Subcutaneous adipose tissue (tissue), 4 donors: ENCODE results near the gene ZRANB3. TPM values are rescaled to one million over a fixed set of nuclear protein-coding genes. Genes with fewer than 3 reads are reported as not detected.

Experiments
- total RNA-seq, 4 donors: library from RNA; depleted of rRNA; stranded (reverse); fragments of >200 nt; gene quantifications; one replicate each; pipeline ENCODE4 v1.1.0, GENCODE V29; 2016
- TF ChIP-seq, protein P1 (sequence below): fragments of 450-650 bp; IDR thresholded peaks from one replicate; pipeline ENCODE4 v1.5.1; 2016; ENCODE audit warnings: low read depth, mild to moderate bottlenecking, control low read depth, antibody characterized with exemption, moderate library complexity

The ZRANB3 gene
- total RNA-seq, 4 donors from 2014 or later: 2.2 to 7.0 (median 2.6) TPM

GRCh38 chr2:135454608-135455007 lies 76.4 kb downstream of the ZRANB3 start:
- TF ChIP-seq, protein P1, sequence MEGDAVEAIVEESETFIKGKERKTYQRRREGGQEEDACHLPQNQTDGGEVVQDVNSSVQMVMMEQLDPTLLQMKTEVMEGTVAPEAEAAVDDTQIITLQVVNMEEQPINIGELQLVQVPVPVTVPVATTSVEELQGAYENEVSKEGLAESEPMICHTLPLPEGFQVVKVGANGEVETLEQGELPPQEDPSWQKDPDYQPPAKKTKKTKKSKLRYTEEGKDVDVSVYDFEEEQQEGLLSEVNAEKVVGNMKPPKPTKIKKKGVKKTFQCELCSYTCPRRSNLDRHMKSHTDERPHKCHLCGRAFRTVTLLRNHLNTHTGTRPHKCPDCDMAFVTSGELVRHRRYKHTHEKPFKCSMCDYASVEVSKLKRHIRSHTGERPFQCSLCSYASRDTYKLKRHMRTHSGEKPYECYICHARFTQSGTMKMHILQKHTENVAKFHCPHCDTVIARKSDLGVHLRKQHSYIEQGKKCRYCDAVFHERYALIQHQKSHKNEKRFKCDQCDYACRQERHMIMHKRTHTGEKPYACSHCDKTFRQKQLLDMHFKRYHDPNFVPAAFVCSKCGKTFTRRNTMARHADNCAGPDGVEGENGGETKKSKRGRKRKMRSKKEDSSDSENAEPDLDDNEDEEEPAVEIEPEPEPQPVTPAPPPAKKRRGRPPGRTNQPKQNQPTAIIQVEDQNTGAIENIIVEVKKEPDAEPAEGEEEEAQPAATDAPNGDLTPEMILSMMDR: no peak

- TF ChIP-seq, protein P1: no peak
Observed at GRCh38 chr2:135451966-135452365, 79.1 kb downstream of the ZRANB3 start.

- TF ChIP-seq, protein P1: no peak
Observed at GRCh38 chr2:135424849-135425248, 106.2 kb downstream of the ZRANB3 start.

GRCh38 chr2:135422898-135423297 lies 108.1 kb downstream of the ZRANB3 start:
- TF ChIP-seq, protein P1: no peak

DNA sequence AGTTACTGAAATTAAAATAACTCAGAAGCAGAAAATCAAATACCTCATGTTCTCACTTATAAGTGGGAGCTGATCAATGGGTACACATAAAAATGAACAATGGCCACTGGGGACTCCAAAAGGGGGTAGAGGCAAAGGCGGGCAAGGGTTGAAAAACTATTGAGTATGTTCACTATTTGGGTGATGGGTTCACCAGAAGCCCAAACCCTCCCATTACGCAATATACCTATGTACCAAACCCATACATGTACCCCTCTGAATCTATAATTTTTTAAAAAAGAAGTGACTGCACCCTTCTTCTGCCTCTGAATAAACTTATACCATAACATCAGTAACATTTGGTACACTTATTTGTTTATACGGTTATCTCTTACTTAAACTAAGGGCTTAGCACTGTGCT lies 119.4 kb downstream of the ZRANB3 start:
- TF ChIP-seq, protein P1: no peak

DNA sequence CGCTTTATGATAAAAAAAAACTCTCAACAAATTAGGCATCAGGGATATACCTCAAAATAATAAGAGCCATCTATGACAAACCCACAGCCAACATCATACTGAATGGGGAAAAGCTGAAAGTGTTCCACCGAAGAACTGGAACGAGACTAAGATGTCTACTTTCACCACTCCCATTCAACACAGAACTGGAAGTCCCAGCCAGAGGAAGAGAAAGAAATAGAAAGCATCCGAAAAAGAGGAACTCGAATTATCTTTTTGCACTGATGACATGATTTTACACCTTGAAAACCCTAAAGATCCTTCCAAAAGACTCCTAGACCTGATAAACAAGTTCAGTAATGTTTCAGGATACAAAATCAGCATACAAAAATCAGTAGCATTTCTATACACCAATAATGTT lies 121.6 kb downstream of the ZRANB3 start:
- TF ChIP-seq, protein P1: no peak

DNA sequence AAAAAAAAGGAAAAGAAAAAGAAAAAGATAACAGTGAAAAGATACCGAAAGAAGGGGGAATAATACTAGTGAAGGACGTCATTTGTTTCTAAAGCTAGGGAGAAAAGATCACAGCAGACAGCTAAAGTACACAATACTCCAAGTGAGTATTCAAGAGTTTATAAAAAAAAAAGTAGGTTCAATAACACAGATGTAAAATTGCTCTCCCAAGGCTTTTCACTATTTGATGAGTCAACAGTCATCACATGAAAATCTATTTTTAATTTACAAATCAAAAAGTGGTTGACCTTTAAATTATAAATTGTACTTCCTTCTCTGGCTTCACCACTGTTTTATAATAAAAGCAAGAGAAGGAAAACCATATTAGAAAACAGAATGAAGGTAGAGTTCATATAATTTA lies 144.0 kb downstream of the ZRANB3 start:
- TF ChIP-seq, protein P1: no peak

DNA sequence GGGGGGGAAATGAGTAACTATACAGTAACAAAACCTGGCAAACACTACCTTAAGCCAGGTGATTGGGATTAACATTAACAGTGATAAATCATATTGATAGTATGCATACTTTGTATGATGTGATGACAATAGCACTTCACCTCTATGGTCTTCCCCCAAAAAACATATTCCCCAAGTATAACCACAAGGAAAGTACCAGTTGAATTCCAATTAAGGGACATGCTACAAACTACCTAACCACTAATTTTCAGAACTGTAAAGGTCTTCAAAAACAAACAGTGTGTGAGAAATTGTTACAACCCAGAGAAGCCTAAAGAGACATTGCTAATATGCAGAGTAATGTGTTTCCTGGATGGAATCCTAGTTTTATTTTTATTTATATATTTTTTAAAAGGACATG lies 152.4 kb downstream of the ZRANB3 start:
- TF ChIP-seq, protein P1: no peak
